Astrocyte of the hippocampus (primary cell): Measurements from ENCODE around the gene SLC9C1.

Source experiments
- DNase-seq: peaks from one replicate; pipeline ENCODE4 v3.0.0; 2011; ENCODE audit warnings: low read depth, low spot score

Gene SLC9C1

DNA sequence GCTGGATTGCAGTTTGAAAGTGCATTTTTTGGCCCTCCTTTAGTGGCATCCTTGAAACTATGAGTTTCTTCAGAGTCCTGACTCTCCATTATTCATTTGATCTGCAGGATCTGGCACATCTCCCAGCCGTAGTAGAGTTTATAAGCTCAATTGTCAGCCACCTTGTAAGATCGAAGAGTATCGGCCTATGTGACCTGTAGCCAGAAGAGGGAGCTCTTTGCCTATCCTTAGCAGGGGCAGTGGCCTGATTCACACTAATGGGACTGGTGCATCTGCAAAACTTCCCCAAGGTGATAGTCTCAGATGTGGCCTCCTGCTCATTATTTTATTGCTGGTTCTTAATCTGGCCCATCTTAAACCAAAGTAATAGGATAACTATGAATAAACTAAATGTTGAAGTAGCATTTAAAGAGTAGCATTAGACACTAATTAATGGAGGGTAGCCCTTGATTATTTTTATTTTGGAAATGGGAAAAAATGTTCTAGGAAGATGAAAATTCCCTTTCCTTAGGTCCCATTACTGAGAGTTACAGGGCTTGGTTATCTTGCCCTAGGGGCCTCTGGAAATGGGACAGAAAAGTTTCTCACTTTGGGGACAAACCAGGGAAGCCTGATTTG lies 182.1 kb downstream of the SLC9C1 start:
- peak; percentile 81 for DNase-seq

DNA sequence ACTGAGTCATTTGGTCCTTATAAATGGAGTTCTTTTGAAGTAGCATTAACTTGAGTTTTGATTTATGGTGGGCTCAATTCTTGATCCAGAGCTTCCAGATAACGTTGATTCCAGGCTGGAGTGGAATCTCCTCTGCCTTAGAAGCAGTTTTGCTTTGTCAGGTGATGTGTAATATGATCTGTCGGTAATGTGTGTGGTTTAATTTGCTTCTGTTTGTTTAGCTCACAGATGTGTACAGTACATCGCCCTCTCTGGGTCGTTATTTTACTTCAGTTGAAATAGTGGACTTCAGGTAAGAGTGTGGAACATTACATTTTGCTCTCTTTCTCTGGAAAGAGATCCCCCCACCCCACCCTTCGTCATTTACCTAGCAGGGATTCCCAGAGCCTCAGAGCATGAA lies 184.7 kb downstream of the SLC9C1 start:
- no peak for DNase-seq

DNA sequence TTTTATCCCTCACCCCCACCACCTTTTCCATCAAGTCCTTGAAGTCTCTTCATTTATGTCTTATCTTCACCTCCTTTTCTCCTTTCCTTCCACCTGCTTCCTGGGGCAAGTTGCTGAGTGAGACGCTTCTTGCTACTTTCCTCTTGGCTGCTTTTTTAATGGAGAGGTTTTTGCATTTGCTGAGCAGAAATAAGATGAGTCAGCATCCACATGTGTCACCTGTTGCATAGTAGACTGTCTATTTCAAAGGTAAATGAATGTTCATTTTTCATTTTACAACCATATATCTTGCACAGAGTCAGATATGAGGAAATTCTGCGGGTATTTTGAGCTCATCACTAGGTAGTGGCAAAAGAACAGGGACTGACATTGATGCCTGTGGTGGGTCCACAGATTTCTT lies 189.2 kb downstream of the SLC9C1 start:
- DNase-seq = no peak

DNA sequence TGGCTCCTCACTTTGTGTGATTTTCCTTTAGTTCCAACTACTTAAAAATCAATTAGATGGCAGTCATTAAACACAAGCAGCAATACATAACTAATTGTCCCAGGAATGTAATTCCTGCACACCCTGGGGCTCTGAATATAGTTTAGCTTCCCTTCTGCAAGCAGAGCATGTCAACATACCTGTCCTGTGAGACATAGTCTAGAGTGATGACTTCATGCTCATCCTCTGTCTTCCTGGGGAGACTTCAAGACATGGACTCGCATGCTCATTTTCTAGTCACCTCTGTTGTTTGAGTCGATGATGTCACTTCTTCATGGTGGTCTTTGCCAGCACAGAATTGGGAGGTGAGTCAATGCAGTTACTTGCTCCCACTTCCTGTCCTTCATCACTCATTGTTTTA lies 192.1 kb downstream of the SLC9C1 start:
- DNase-seq = peak; percentile 69

DNA sequence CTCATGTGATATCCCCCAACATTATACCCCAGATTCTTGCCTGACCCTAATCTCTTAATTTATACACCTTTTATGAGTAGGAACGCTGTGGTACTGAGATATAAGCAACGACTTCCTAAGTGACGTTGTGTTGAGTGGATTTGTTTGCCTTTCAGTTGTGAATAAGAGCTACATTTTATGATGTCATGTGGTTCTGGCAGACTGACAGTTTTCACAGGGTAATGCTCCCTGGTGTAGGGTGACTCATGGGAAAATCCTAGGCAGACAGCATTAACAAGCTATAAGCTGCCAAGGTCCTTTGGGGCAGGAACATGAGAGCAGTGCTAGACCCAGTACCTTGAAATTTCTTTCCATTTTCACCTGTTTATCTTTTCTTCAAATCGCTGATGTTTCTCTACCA lies 196.6 kb downstream of the SLC9C1 start:
- peak; percentile 99 for DNase-seq

DNA sequence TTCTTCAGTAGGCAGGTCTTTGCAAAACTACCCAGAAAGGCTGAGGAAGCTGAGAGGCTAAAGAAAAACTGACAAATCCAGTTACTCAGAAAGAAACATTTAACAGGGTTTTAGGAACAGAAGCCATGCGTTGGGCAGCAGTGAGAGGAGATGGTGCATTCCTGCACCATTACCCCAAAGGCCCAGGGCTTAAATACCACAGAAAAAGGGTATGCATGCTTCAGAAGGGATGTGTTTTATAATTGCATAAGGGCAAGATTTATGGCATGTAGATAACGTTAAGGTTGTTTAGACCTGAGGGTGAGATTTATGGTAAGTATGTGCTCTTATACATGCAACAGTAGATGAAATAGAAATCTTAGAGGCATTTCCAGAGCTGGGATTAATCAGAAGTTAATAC lies 197.8 kb downstream of the SLC9C1 start:
- DNase-seq = no peak

DNA sequence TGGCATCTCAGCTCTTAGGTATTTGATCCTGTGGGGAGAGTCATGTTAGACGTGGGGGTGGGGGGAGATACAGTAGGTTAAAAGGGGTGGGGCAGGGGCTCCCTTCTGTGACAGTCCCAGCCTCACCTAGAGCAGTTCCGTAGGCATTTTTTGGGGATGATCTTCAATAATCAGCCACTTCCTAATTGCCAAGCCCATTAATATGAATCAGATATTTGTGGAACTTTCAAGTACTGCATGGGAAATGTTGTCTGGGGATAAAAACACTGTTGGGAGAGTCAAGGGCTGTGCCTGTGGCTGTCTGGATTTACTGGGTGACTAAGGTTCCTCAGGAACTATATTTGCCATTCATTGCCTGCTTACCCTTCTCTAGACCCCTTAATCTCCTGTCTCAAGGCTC lies 198.3 kb downstream of the SLC9C1 start:
- no peak for DNase-seq

DNA sequence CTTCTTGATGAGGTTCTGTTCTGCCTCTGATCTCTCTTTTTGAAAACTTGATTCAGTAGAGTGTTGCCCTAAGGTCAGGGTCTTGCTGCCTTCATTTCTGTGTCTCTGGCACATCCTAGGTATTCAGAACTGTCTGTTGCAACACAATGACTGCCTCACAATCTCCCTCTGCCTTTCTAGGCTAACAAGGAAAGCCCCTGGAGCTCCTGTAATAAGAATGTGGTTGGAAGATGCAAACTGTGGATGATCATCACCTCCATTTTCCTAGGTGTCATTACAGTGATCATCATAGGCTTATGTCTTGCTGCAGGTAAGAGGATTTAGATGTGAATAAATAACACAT lies 200.9 kb downstream of the SLC9C1 start:
- no peak for DNase-seq

DNA sequence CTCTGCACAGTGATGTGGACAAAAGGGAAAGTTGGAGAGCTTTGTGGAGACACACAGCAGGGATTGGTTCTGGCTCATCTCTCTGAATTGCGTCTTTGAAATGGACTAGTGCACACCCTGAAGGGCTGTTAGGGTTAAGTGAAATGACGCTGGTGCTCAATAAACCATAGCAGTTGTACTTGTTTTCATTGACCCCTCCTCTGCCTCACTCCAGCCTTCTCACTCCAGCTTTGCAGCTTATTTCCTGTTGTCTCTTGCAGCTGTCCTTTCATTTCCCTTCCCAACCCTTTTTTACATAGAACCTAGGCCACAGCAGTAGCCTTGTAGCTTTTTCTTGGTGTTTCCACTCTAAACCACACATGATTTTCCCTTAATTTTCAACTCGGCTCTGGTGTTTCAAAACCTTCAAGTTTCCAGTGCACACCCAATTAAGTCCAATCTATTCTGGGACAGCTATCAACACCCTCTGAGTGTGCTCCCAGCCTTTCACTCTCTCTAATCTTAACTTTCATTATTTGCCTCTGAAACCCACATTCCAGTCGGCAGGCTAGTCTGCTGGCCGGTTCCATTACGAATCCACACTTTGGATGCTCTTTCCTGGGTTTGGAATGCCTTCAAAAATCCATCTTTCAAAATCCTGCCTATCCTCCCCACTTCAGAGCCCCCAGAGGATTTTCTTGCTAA lies 201.4 kb downstream of the SLC9C1 start:
- peak; percentile 81 for DNase-seq

DNA sequence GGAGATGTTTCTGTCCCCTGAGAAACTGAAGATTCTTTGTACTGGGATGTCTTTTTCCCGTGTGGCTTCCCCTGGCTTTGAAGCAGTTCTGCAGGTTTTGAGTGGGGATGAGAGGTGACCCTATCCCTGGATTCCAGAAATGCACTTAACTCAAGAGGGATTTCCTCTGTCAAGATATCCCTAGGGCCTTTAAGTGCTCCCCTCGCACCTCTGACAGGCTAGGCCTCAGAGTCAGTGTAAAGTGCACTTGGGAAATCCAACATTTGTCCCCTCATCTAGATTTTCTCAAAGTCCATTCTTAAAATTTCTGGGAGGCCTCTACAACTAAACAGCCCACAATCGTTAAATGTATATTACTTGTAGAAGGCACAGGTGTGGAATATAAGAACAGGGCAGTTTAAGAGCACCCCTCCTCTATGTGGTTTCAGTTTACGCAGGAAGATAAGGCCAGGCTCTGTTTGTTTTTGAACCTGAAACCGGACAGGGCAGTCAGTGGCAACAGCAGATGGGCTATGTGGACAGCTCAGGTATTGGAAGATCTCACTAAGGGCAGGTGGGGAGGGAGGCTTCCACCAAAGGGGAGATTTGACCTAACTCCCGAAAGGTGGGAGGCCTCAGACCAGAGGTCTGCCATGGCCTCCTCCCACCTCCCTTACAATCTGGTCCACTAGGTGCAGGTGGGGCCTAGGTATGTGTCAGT lies 203.0 kb downstream of the SLC9C1 start:
- no peak for DNase-seq
